H1 (cell line): ENCODE results near the gene ANXA6. TPM values are rescaled to one million over a fixed set of nuclear protein-coding genes. Genes with fewer than 3 reads are reported as not detected.

Experiments used
- CTCF ChIA-PET: fragments of 300-600 bp; sonication (Branson Sonifier 250); formaldehyde crosslinking; loops from one replicate; lab custom pipeline; 2021; ENCODE audit not compliant: partially characterized antibody; lab: Charles Lee
- POLR2A ChIA-PET: fragments of 300-600 bp; sonication (Branson Sonifier 250); formaldehyde crosslinking; loops from one replicate; lab custom pipeline; 2021; ENCODE audit warnings: inconsistent platforms; ENCODE audit not compliant: partially characterized antibody; lab: Charles Lee
- DNase-seq, 2 experiments: peaks; one replicate each; pipeline versions ENCODE4 v3.0.0 to v3.0.0-alpha.2; 2010 to 2022; ENCODE audit warnings: low spot score in 2 of 2, low read depth in 1 of 2, mixed read lengths in 1 of 2
- FAIRE-seq: peaks from 2 replicates; lab custom pipeline; 2011; peaks lifted over from hg19 to GRCh38; lab: Jason Lieb, UNC
- H2AFZ ChIP-seq: 2 replicates; pipeline ENCODE4 v1.8.1; 2012; ENCODE audit warnings: low read length, inconsistent platforms
- H2AK5ac ChIP-seq: 2 replicates; pipeline ENCODE4 v1.6.1; 2013; ENCODE audit warnings: low read depth, low read length
- H2BK120ac ChIP-seq: replicated peaks from 2 replicates; pipeline ENCODE3; 2013; ENCODE audit warnings: low read depth, low read length, inconsistent platforms
- H2BK12ac ChIP-seq: 2 replicates; pipeline ENCODE4 v1.6.1; 2013; ENCODE audit warnings: low read depth, low read length
- H2BK15ac ChIP-seq: 2 replicates; pipeline ENCODE4 v1.6.1; 2013; ENCODE audit warnings: low read length
- H2BK20ac ChIP-seq: 2 replicates; pipeline ENCODE4 v1.6.1; 2013; ENCODE audit warnings: low read length
- H2BK5ac ChIP-seq: 2 replicates; pipeline ENCODE4 v1.6.1; 2013; ENCODE audit warnings: low read depth, low read length
- H3K14ac ChIP-seq: 2 replicates; pipeline ENCODE4 v1.6.1; 2013; ENCODE audit warnings: inconsistent platforms; ENCODE audit not compliant: insufficient read length
- H3K18ac ChIP-seq: 2 replicates; pipeline ENCODE4 v1.6.1; 2013; ENCODE audit warnings: low read length; ENCODE audit errors: extremely low read depth
- H3K23ac ChIP-seq: 2 replicates; pipeline ENCODE4 v1.6.1; 2013; ENCODE audit warnings: inconsistent platforms; ENCODE audit not compliant: insufficient read length
- H3K23me2 ChIP-seq: 2 replicates; pipeline ENCODE4 v1.6.1; 2013; ENCODE audit warnings: low read depth, low read length
- H3K27ac ChIP-seq: 2 replicates; pipeline ENCODE4 v1.6.1; 2011; ENCODE audit warnings: low read depth, low read length, inconsistent platforms
- H3K27me3 ChIP-seq, 4 experiments: replicated peaks in 1 of 4; 1 replicate in 1 of 4; 2 replicates in 3 of 4; pipeline versions ENCODE4 v1.6.1 to v1.8.1; 2011 to 2013; ENCODE audit warnings: low read length in 3 of 4, mild to moderate bottlenecking in 3 of 4, inconsistent platforms in 2 of 4, mixed read lengths in 2 of 4, moderate library complexity in 1 of 4; ENCODE audit not compliant: control insufficient read depth in 3 of 4, insufficient read depth in 3 of 4; ENCODE audit errors: extremely low read depth in 1 of 4
- H3K36me3 ChIP-seq, 4 experiments: 2 replicates each; pipeline versions ENCODE4 v1.6.1 to v1.8.1; 2011 to 2013; ENCODE audit warnings: mild to moderate bottlenecking in 4 of 4, low read length in 3 of 4, moderate library complexity in 2 of 4, control low read depth in 1 of 4, inconsistent platforms in 1 of 4; ENCODE audit not compliant: insufficient read depth in 4 of 4, control insufficient read depth in 2 of 4
- H3K4ac ChIP-seq: replicated peaks from 2 replicates; pipeline ENCODE3; 2013; ENCODE audit warnings: low read length, low read depth, mixed read lengths, inconsistent platforms; ENCODE audit not compliant: insufficient read length
- H3K4me1 ChIP-seq, 4 experiments: replicated peaks in 1 of 4; 1 replicate in 1 of 4; 2 replicates in 3 of 4; pipeline versions ENCODE4 v1.6.1 to v1.8.1; 2011 to 2013; ENCODE audit warnings: low read length in 3 of 4, inconsistent platforms in 2 of 4, mixed read lengths in 1 of 4; ENCODE audit not compliant: insufficient read depth in 4 of 4, control insufficient read depth in 3 of 4
- H3K4me2 ChIP-seq, 2 experiments: 2 replicates each; pipeline versions ENCODE4 v1.6.1 to v1.8.1; 2011 to 2013; ENCODE audit warnings: low read depth in 2 of 2, low read length in 2 of 2, control low read depth in 1 of 2, inconsistent platforms in 1 of 2, mild to moderate bottlenecking in 1 of 2; ENCODE audit not compliant: insufficient read depth in 1 of 2
- H3K4me3 ChIP-seq, 4 experiments: fragments of 200-600, 300-600 bp in 1 of 4; sonication (generic), shearing (Covaris generic), sonication (Bioruptor Twin) in 1 of 4; 2 replicates each; pipeline versions ENCODE4 v1.5.1 to v1.8.1; 2011 to 2016; ENCODE audit warnings: low read length in 4 of 4, low read depth in 3 of 4, control low read depth in 2 of 4, inconsistent platforms in 2 of 4, mild to moderate bottlenecking in 2 of 4, mixed read lengths in 1 of 4, moderate library complexity in 1 of 4; ENCODE audit not compliant: insufficient read depth in 2 of 4; ENCODE audit errors: extremely low read depth in 1 of 4
- H3K56ac ChIP-seq: replicated peaks from 2 replicates; pipeline ENCODE3; 2013; ENCODE audit warnings: low read depth, mild to moderate bottlenecking, mixed read lengths, low read length, inconsistent platforms; ENCODE audit not compliant: insufficient read length
- H3K79me1 ChIP-seq: 2 replicates; pipeline ENCODE4 v1.6.1; 2013; ENCODE audit warnings: low read depth, low read length, control low read depth
- H3K79me2 ChIP-seq, 2 experiments: 2 replicates each; pipeline versions ENCODE4 v1.6.1 to v1.8.1; 2012 to 2013; ENCODE audit warnings: low read length in 2 of 2, mild to moderate bottlenecking in 2 of 2, inconsistent platforms in 1 of 2; ENCODE audit not compliant: insufficient read depth in 2 of 2, control insufficient read depth in 1 of 2
- H3K9ac ChIP-seq, 4 experiments: replicated peaks in 1 of 4; 1 replicate in 1 of 4; 2 replicates in 3 of 4; pipeline versions ENCODE4 v1.6.1 to v1.8.1; 2011 to 2013; ENCODE audit warnings: low read depth in 3 of 4, low read length in 3 of 4, control low read depth in 2 of 4, mild to moderate bottlenecking in 2 of 4, moderate library complexity in 2 of 4, inconsistent platforms in 1 of 4; ENCODE audit errors: extremely low read depth in 1 of 4
- H3K9me3 ChIP-seq, 2 experiments: 2 replicates each; pipeline versions ENCODE4 v1.6.1 to v1.8.1; 2012 to 2013; ENCODE audit warnings: mild to moderate bottlenecking in 2 of 2, moderate library complexity in 2 of 2, control low read depth in 1 of 2, inconsistent platforms in 1 of 2, low read depth in 1 of 2, low read length in 1 of 2, mixed read lengths in 1 of 2; ENCODE audit not compliant: insufficient read depth in 2 of 2
- H4K20me1 ChIP-seq, 2 experiments: replicated peaks in 1 of 2; 2 replicates each; pipeline versions ENCODE3 to v1.8.1; 2011 to 2013; ENCODE audit warnings: inconsistent platforms in 2 of 2, low read length in 2 of 2, mild to moderate bottlenecking in 1 of 2; ENCODE audit not compliant: insufficient read depth in 2 of 2, control insufficient read depth in 1 of 2
- H4K5ac ChIP-seq: 2 replicates; pipeline ENCODE4 v1.6.1; 2013; ENCODE audit warnings: low read length, low read depth, mixed read lengths, inconsistent platforms; ENCODE audit not compliant: insufficient read length
- H4K8ac ChIP-seq: 2 replicates; pipeline ENCODE4 v1.8.0; 2013; ENCODE audit warnings: mild to moderate bottlenecking, moderate library complexity, low read length, inconsistent platforms; ENCODE audit not compliant: insufficient read depth; ENCODE audit errors: extremely low read depth
- H4K91ac ChIP-seq: replicated peaks from 2 replicates; pipeline ENCODE3; 2013; ENCODE audit warnings: low read length, mixed read lengths, inconsistent platforms; ENCODE audit not compliant: insufficient read length
- ASH2L ChIP-seq: fragments of 200-600, 300-600 bp; sonication (generic); IDR thresholded peaks from one replicate; pipeline ENCODE4 v1.7.1; 2017; ENCODE audit warnings: low read length
- ATF3 ChIP-seq: IDR thresholded peaks from 2 replicates; pipeline ENCODE4 v1.6.1; 2011; ENCODE audit warnings: low read depth, mild to moderate bottlenecking, low read length; ENCODE audit not compliant: insufficient read depth
- E2F6 ChIP-seq: IDR thresholded peaks from 2 replicates; pipeline ENCODE4 v1.6.1; 2012; ENCODE audit warnings: inconsistent platforms
- KDM4A ChIP-seq: IDR thresholded peaks from one replicate; pipeline ENCODE4 v1.7.1; 2012; ENCODE audit warnings: low read depth, mild to moderate bottlenecking, moderate library complexity, low read length, inconsistent platforms; ENCODE audit not compliant: severe bottlenecking
- RFX5 ChIP-seq: IDR thresholded peaks from 2 replicates; pipeline ENCODE4 v1.6.1; 2011; ENCODE audit warnings: low read depth, low read length, improper control_type of control experiment, borderline replicate concordance
- SAP30 ChIP-seq: fragments of 300-600 bp; sonication (generic); IDR thresholded peaks from 2 replicates; pipeline ENCODE4 v1.7.1; 2012; ENCODE audit warnings: low read length, moderate library complexity, mild to moderate bottlenecking, inconsistent platforms; ENCODE audit not compliant: insufficient read depth, insufficient replicate concordance
- TAF7 ChIP-seq: optimal IDR thresholded peaks from 2 replicates; pipeline ENCODE3; 2011; ENCODE audit warnings: low read depth, mild to moderate bottlenecking, inconsistent platforms, low read length, moderate library complexity, borderline replicate concordance
- USF2 ChIP-seq: IDR thresholded peaks from 2 replicates; pipeline ENCODE4 v1.6.1; 2011; ENCODE audit warnings: low read length, improper control_type of control experiment
- polyA plus RNA-seq, 7 experiments: library from polyadenylated mRNA; depleted of rRNA in 3 of 7; stranded (reverse) in 5 of 7; unstranded in 2 of 7; fragments of >200 nt in 5 of 7; fragments of 200-250 nt in 2 of 7; gene quantifications; 1 replicate in 5 of 7; 2 replicates in 1 of 7; 4 replicates in 1 of 7; pipeline versions ENCODE4 v1.2.1 to v1.2.3, GENCODE V29; 2011 to 2013; ENCODE audit warnings: missing spikeins in 2 of 7, mixed read lengths in 2 of 7
- total RNA-seq: library from RNA; stranded (reverse); fragmentation: NEBNext Ultra II Directional; extraction: Animal tissue kit (Norgen Biotek cat#: 25700); gene quantifications from 2 replicates; pipeline ENCODE4 v1.2.1, GENCODE V29; 2021

Gene ANXA6
- total and polyA plus RNA-seq, 2 of the 8 experiments (the other 6 are each of a cell fraction or from before 2014, with no cell fraction given), result 61.3 to 78.6 TPM

- Histone ChIP-seq H2BK120ac (no peak overlapping the region), H3K4me3 (no peak overlapping the region), H3K56ac (no peak overlapping the region), H2BK5ac (no peak overlapping the region), H3K79me1 (no peaks in the 10 kb centered on the region; the same call in none of the 2 replicates), H3K23ac (no peak overlapping the region), H3K27me3 (no peaks in the 10 kb centered on the region; a peak in 1 of 7 replicates), H2BK20ac (no peak overlapping the region), H4K91ac (no peak overlapping the region), H2AFZ (no peak overlapping the region), H2BK12ac (no peak overlapping the region), H3K9me3 (no peaks in the 10 kb centered on the region), H3K14ac (no peak overlapping the region), H2AK5ac (no peak overlapping the region), H2BK15ac (no peak overlapping the region), H4K5ac (no peak overlapping the region), H3K79me2 (no peaks in the 10 kb centered on the region), H3K4me2 (no peak overlapping the region), H3K36me3 (peaks cover 0 to 3% (median 0%) of the 10 kb centered on the region in 4 experiments; a peak in 1 of 8 replicates), H3K18ac (no peak overlapping the region), H3K4ac (no peak overlapping the region), H3K4me1 (peaks cover 0 to 18% (median 9%) of the 10 kb centered on the region in 4 experiments; a peak in 5 of 7 replicates), H3K23me2 (no peaks in the 10 kb centered on the region), H4K20me1 (peaks cover 0 to 2% of the 10 kb centered on the region in 2 experiments), H3K27ac (no peak overlapping the region), H3K9ac (no peak overlapping the region), H4K8ac (no peak overlapping the region)
- POLR2A ChIA-PET, result interaction anchor here (1.2 to 1.5 kb wide), 2 partner anchors 16 to 22 kb away, joined by 3 read pairs; no protein-coding TSS in a partner anchor
- CTCF ChIA-PET, result interaction anchor here (0.8 to 39.8 kb wide), 7 partner anchors 12 to 93 kb away, joined by 3 to 810 read pairs (median 7); partner anchors contain the start of gene ANXA6
- FAIRE-seq (no peak), DNase-seq (no peak)
- TF ChIP-seq ATF3 (no peak), ASH2L (no peak), RFX5 (no peak), KDM4A (no peak), E2F6 (no peak), USF2 (no peak), SAP30 (no peak), TAF7 (no peak)
Measured at GRCh38 chr5:151146061-151146460, 11.5 kb downstream of the ANXA6 start.
